ENCODE data around the gene ARHGAP30. TPM values are rescaled to one million over a fixed set of nuclear protein-coding genes. Genes with fewer than 3 reads are reported as not detected.

Gene ARHGAP30
- total and polyA plus RNA-seq, 2 of the 8 experiments (the other 6 are each of a cell fraction or from before 2014, with no cell fraction given) = 0.27 to 0.39 TPM

DNA sequence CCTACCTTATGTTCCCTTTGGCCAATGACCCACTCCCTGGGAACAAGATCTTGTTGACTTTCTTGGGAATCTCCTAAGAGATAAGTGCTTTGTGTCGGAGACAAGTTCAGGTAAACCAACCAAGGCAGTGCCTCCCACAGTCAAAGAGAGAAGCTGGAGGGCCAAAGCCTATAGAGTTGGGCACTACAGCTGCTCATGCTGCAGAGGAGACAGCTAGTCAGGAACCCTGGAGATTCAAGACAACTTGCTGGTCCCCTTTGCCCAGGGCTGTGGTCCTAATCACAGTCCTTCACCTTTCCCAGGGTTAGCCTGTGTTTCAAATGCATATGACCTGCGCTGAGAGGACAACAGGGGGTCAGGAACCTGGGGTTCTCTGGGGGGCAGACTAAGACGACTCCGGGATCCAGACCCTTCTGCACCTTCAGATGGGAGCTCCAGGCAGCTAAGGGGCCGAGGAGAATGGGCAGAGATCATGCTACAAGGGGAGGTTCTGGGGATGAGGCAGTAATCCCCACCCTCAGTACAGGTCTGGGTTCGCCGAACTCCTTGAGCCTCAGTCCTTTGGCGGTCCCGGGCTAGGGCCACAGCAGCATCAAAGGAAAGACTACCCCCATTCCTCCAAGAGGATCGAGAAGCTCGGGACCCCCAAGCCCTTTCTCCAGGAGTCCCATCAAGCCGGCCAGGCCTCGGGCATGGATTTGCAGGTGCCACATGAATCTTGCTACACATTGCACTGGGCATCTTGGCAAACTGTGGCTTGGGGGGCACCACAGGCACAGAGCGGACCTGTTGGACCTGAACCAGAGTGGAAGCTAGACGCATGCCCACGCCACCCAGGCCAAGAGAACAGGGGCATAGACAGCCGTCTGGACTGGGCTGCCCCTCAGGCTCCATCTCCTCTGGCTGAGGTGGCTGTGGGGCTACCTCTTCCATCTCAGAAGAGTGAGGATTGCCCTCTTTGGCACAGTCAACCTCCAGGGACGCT is 22.0 kb downstream of the ARHGAP30 start:
- ChIA-PET POLR2A (ENCODE audit: partially characterized antibody) (interaction anchor here (1.1 to 4.0 kb wide), 8 partner anchors 9 to 86 kb away, joined by 3 to 28 read pairs (median 10); partner anchors contain the start of genes DEDD, F11R, KLHDC9 and TSTD1), CTCF (ENCODE audit: partially characterized antibody) (interaction anchor here (0.5 to 4.1 kb wide), 4 partner anchors 36 to 57 kb away, joined by 3 to 26 read pairs (median 7); partner anchors contain the start of gene KLHDC9)
- Histone ChIP-seq H3K4ac (replicated peaks; ENCODE audit: insufficient read length, low read depth, low read length) (no peak overlapping the region), H3K79me1 (ENCODE audit: low read depth, low read length) (peaks cover 7% of the 10 kb centered on the region), H3K18ac (ENCODE audit: extremely low read depth, low read length) (no peak overlapping the region), H4K8ac (ENCODE audit: extremely low read depth, insufficient read depth, low read length) (no peak overlapping the region), H2BK15ac (ENCODE audit: low read length) (no peak overlapping the region), H4K5ac (ENCODE audit: insufficient read length, low read depth, low read length) (no peak overlapping the region), H2AK5ac (ENCODE audit: low read depth, low read length) (no peak overlapping the region), H3K79me2 (ENCODE audit: control insufficient read depth in 1 of 2, insufficient read depth in 2 of 2, low read length in 2 of 2) (peaks cover 0 to 19% of the 10 kb centered on the region in 2 experiments; a peak in 2 of 4 replicates), H3K23ac (ENCODE audit: insufficient read length) (no peak overlapping the region), H3K56ac (replicated peaks; ENCODE audit: insufficient read length, low read depth, low read length) (no peak overlapping the region), H3K36me3 (ENCODE audit: control insufficient read depth in 2 of 4, insufficient read depth in 4 of 4, low read length in 3 of 4) (peaks cover under 1 to 4% (median 2%) of the 10 kb centered on the region in 4 experiments; a peak in 5 of 8 replicates), H3K4me1 (replicated peaks in 1 of 4; ENCODE audit: control insufficient read depth in 3 of 4, insufficient read depth in 4 of 4, low read length in 3 of 4) (peaks cover 0 to 4% (median 1%) of the 10 kb centered on the region in 4 experiments; a peak in 2 of 7 replicates), H2BK20ac (ENCODE audit: low read length) (no peak overlapping the region), H3K27ac (ENCODE audit: low read depth, low read length) (no peak overlapping the region), H3K14ac (ENCODE audit: insufficient read length) (no peak overlapping the region), H2BK5ac (ENCODE audit: low read depth, low read length) (no peak overlapping the region), H2AFZ (ENCODE audit: low read length) (no peak overlapping the region), H3K9me3 (ENCODE audit: insufficient read depth in 2 of 2, low read depth in 1 of 2, low read length in 1 of 2) (peaks cover 0 to 12% of the 10 kb centered on the region in 2 experiments; a peak in 1 of 4 replicates), H3K4me3 (ENCODE audit: extremely low read depth in 1 of 4, insufficient read depth in 2 of 4, low read depth in 3 of 4, low read length in 4 of 4) (no peak overlapping the region; a peak in 2 of 8 replicates), H4K91ac (replicated peaks; ENCODE audit: insufficient read length, low read length) (no peak overlapping the region), H2BK12ac (ENCODE audit: low read depth, low read length) (no peak overlapping the region), H4K20me1 (replicated peaks in 1 of 2; ENCODE audit: control insufficient read depth in 1 of 2, insufficient read depth in 2 of 2, low read length in 2 of 2) (no peaks in the 10 kb centered on the region), H3K27me3 (replicated peaks in 1 of 4; ENCODE audit: control insufficient read depth in 3 of 4, extremely low read depth in 1 of 4, insufficient read depth in 3 of 4, low read length in 3 of 4) (peaks cover 0 to 17% (median 8%) of the 10 kb centered on the region in 4 experiments; a peak in 6 of 7 replicates), H3K4me2 (ENCODE audit: insufficient read depth in 1 of 2, low read depth in 2 of 2, low read length in 2 of 2) (no peak overlapping the region), H3K23me2 (ENCODE audit: low read depth, low read length) (peaks cover 7% of the 10 kb centered on the region), H2BK120ac (replicated peaks; ENCODE audit: low read depth, low read length) (no peak overlapping the region), H3K9ac (replicated peaks in 1 of 4; ENCODE audit: extremely low read depth in 1 of 4, low read depth in 3 of 4, low read length in 3 of 4) (no peak overlapping the region)
- no peak for DNase-seq (ENCODE audit: low read depth in 1 of 2, low spot score in 2 of 2)
- WGBS, 2 experiments (ENCODE audit: extremely low coverage in 1 of 2, insufficient coverage in 1 of 2, insufficient read length in 1 of 2, insufficient replicate concordance in 2 of 2, low coverage in 1 of 2, low lambda C conversion rate in 2 of 2, missing lambda C conversion rate in 1 of 2) = 96% methylated on average over 18 of the region's 18 CpGs; no CpG with 5 or more reads in 1 of the 2 experiments
- no peak for FAIRE-seq
- TF ChIP-seq HDAC6 (IDR thresholded peaks at IDR 0.05; ENCODE audit: low read depth, low read length) = no peak
- TF ChIP-seq TEAD4 (IDR thresholded peaks at IDR 0.05; ENCODE audit: low read depth, low read length) = no peak
- no peak for TF ChIP-seq TAF1 (IDR thresholded peaks at IDR 0.05; ENCODE audit: low read depth, low read length)
- no peak for TF ChIP-seq HDAC2 (IDR thresholded peaks at IDR 0.05; ENCODE audit: borderline replicate concordance in 1 of 2, low read depth in 2 of 2, low read length in 2 of 2)
- no peak for TF ChIP-seq KDM1A (IDR thresholded peaks at IDR 0.05; ENCODE audit: borderline replicate concordance, low read length)
- no peak for TF ChIP-seq GTF2F1 (IDR thresholded peaks at IDR 0.05; ENCODE audit: borderline replicate concordance, low read depth, low read length)
- TF ChIP-seq BACH1 (IDR thresholded peaks at IDR 0.05; ENCODE audit: low read length) = no peak
- TF ChIP-seq ASH2L (IDR thresholded peaks at IDR 0.05; ENCODE audit: low read length) = no peak
- no peak for TF ChIP-seq RAD21 (IDR thresholded peaks at IDR 0.05 in 1 of 2, conservative IDR thresholded peaks at IDR 0.05 in 1 of 2; ENCODE audit: low read depth in 2 of 2, low read length in 2 of 2)
- no peak for TF ChIP-seq RNF2 (IDR thresholded peaks at IDR 0.05; ENCODE audit: borderline replicate concordance, low read depth, low read length, missing control alignments, poor library complexity, severe bottlenecking)

All from H1 (cell line).